Kidney capillary endothelial cell (primary cell): ENCODE results near the gene TRIM7.

Experiments
- DNase-seq: peaks from one replicate; pipeline ENCODE4 v3.0.0-alpha.2; 2018; ENCODE audit warnings: low spot score

The TRIM7 gene

GRCh38 chr5:181171782-181172181, 33.2 kb downstream of the TRIM7 start:
- DNase-seq, result no peak

GRCh38 chr5:181170996-181171395, 34.0 kb downstream of the TRIM7 start:
- no peak for DNase-seq

- no peak for DNase-seq
Observed at GRCh38 chr5:181170237-181170825, 34.7 kb downstream of the TRIM7 start.

- peak; percentile 69 for DNase-seq
Observed at GRCh38 chr5:181169459-181170236, 35.3 kb downstream of the TRIM7 start.

GRCh38 chr5:181168595-181169118, 36.3 kb downstream of the TRIM7 start:
- no peak for DNase-seq

- no peak for DNase-seq
Observed at GRCh38 chr5:181167814-181168488, 37.0 kb downstream of the TRIM7 start.

- DNase-seq, result no peak
Observed at GRCh38 chr5:181166812-181167733, 37.9 kb downstream of the TRIM7 start.

GRCh38 chr5:181164076-181164952, 40.7 kb downstream of the TRIM7 start:
- DNase-seq, result no peak

GRCh38 chr5:181163487-181164075, 41.4 kb downstream of the TRIM7 start:
- DNase-seq, result no peak

GRCh38 chr5:181161534-181162175, 43.3 kb downstream of the TRIM7 start:
- no peak for DNase-seq

- DNase-seq, result peak; percentile 49
Observed at GRCh38 chr5:181160755-181161533, 44.1 kb downstream of the TRIM7 start.

- no peak for DNase-seq
Observed at GRCh38 chr5:181160152-181160754, 44.7 kb downstream of the TRIM7 start.

GRCh38 chr5:181159286-181160151, 45.5 kb downstream of the TRIM7 start:
- peak; percentile 56 for DNase-seq

GRCh38 chr5:181158869-181159268, 46.1 kb downstream of the TRIM7 start:
- no peak for DNase-seq

GRCh38 chr5:181156758-181157157, 48.2 kb downstream of the TRIM7 start:
- no peak for DNase-seq

- no peak for DNase-seq
Observed at GRCh38 chr5:181153814-181154213, 51.2 kb downstream of the TRIM7 start.

GRCh38 chr5:181152406-181152805, 52.6 kb downstream of the TRIM7 start:
- DNase-seq, result peak; percentile 81

GRCh38 chr5:181151146-181151545, 53.9 kb downstream of the TRIM7 start:
- DNase-seq, result peak; percentile 30
